OCI-LY7 (cell line): ENCODE results near the gene SETBP1. TPM values are rescaled to one million over a fixed set of nuclear protein-coding genes. Genes with fewer than 3 reads are reported as not detected.

ENCODE experiments used
- BruUV-seq: library from RNA; stranded (reverse); fragments of 400-500 nt; replicated peaks from 2 replicates; lab custom pipeline; 2021; lab: Mats Ljungman, UMichigan
- CTCF ChIA-PET: fragments of 300-600 bp; sonication (Branson Sonifier 250); formaldehyde crosslinking; loops from one replicate; lab custom pipeline; 2022; ENCODE audit warnings: antibody characterized with exemption; ENCODE audit not compliant: unreplicated experiment; lab: Charles Lee
- POLR2A ChIA-PET: fragments of 300-600 bp; sonication (Branson Sonifier 250); formaldehyde crosslinking; loops from one replicate; lab custom pipeline; 2022; ENCODE audit warnings: antibody characterized with exemption; lab: Charles Lee
- DNase-seq: peaks from one replicate; pipeline ENCODE4 v3.0.0-alpha.2; 2015; ENCODE audit warnings: low spot score
- H2AFZ ChIP-seq: fragments of 200-600 bp; sonication (generic), shearing (Covaris generic); 2 replicates; pipeline ENCODE4 v1.6.1; 2014; ENCODE audit warnings: mild to moderate bottlenecking, antibody characterized with exemption, low read length, moderate library complexity
- H3K27ac ChIP-seq: fragments of 200-600 bp; sonication (generic); 2 replicates; pipeline ENCODE4 v1.5.1; 2014; ENCODE audit warnings: mixed run types, low read depth, mild to moderate bottlenecking, moderate library complexity, low read length, inconsistent platforms; ENCODE audit not compliant: poor library complexity, severe bottlenecking
- H3K36me3 ChIP-seq: fragments of 200-600 bp; sonication (generic); 2 replicates; pipeline ENCODE4 v1.6.1; 2014; ENCODE audit warnings: mild to moderate bottlenecking, antibody characterized with exemption, low read length, moderate library complexity, mixed read lengths; ENCODE audit not compliant: insufficient read depth
- H3K4me1 ChIP-seq: fragments of 200-600 bp; sonication (generic); 2 replicates; pipeline ENCODE4 v1.5.1; 2014; ENCODE audit warnings: mild to moderate bottlenecking, low read length; ENCODE audit not compliant: insufficient read depth, poor library complexity, severe bottlenecking
- H3K4me2 ChIP-seq: fragments of 200-600 bp; sonication (generic); 2 replicates; pipeline ENCODE4 v1.6.1; 2014; ENCODE audit warnings: mild to moderate bottlenecking, low read length
- H3K4me3 ChIP-seq: fragments of 200-600 bp; sonication (generic); 2 replicates; pipeline ENCODE4 v1.5.1; 2014; ENCODE audit warnings: mild to moderate bottlenecking, low read depth, low read length; ENCODE audit not compliant: poor library complexity, severe bottlenecking
- H3K79me2 ChIP-seq: fragments of 200-600 bp; sonication (generic); 2 replicates; pipeline ENCODE4 v1.6.1; 2016; ENCODE audit warnings: low read depth, mild to moderate bottlenecking, low read length, moderate library complexity, mixed read lengths; ENCODE audit not compliant: insufficient read depth
- H3K9me2 ChIP-seq: fragments of 200-600 bp; sonication (generic); 2 replicates; pipeline ENCODE4 v1.6.1; 2016; ENCODE audit warnings: mild to moderate bottlenecking, low read length, mixed read lengths; ENCODE audit not compliant: insufficient read depth
- H3K9me3 ChIP-seq: fragments of 200-600 bp; sonication (generic); 2 replicates; pipeline ENCODE4 v1.6.1; 2014; ENCODE audit warnings: mild to moderate bottlenecking, mixed run types, low read length, mixed read lengths
- H4K20me1 ChIP-seq: fragments of 200-600 bp; sonication (generic); 2 replicates; pipeline ENCODE4 v1.6.1; 2014; ENCODE audit warnings: mild to moderate bottlenecking, antibody characterized with exemption, low read length, moderate library complexity, mixed read lengths; ENCODE audit not compliant: insufficient read depth
- EZH2phosphoT487 ChIP-seq: fragments of 200-600 bp; sonication (generic); IDR thresholded peaks from 2 replicates; pipeline ENCODE4 v1.6.1; 2018; ENCODE audit warnings: low read depth, borderline replicate concordance, mild to moderate bottlenecking, mixed run types, antibody characterized with exemption, low read length, moderate library complexity, mixed read lengths
- intact Hi-C: fragments of 100-400 bp; cut with micrococcal nuclease; formaldehyde crosslinking; loops from one replicate; pipeline ENCODE4 v1.10.0; 2022; ENCODE audit not compliant: unreplicated experiment
- total RNA-seq, 2 experiments: library from RNA; depleted of rRNA in 1 of 2; stranded (reverse); fragments of >200 nt in 1 of 2; shearing (Covaris generic) in 1 of 2; gene quantifications; 2 replicates each; pipeline ENCODE4 v1.2.3, GENCODE V29; 2014 to 2022
- TF ChIP-seq, protein P1 (sequence below): fragments of 200-600 bp; sonication (generic); conservative IDR thresholded peaks from 2 replicates; pipeline ENCODE4 v1.5.1; 2014; ENCODE audit warnings: mild to moderate bottlenecking, antibody characterized with exemption, low read length, moderate library complexity, mixed read lengths

Gene SETBP1
- total RNA-seq, 2 experiments from 2014 or later = 2.6 to 9.1 TPM

DNA sequence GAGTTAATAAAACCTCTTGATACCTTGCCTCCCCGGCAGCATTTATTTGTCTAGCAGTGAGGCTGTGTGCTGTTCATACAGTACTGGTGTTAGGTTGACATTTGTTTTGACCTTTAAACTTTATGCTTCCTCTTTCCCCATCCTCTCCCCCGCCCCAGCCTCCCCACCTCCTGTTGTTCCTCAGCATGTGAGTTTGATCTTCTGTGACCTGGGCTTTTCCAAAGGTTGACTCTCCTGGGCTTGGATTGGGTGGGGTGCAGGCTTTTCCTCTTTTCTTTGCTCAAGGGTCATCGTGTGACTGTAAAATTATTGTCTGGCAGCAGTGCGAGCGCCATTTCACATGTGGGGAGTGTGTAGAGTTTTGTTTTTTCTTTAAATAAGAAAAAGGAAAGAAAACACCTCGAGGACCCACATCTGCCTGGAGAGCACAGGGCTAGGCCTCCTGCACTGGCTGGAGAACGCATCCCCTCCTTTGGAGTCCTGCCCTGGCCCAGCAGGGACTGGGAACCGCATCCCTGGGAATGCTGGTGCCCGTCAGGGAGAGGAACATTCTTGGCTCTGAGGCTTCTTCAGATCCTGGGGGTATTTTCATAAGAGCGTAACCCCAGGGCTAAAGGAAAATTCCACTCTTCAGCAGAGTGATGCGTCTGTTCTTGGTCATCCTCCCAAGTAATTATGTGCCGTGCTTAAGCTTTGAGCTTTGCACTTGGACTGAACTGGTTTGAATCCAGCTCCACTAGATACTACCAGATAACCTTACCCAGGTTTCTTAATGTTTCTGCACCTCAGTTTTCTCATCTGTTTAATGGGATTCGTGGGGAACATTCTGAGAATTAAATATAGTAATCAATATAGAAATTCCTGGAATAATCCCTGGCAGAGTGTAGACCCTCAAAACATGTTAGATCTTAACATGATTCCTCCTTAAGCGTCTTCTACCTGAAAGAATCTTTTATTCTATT is 91.5 kb downstream of the SETBP1 start:
- no peak overlapping the region for H2AFZ ChIP-seq
- DNase-seq = no peak
- H3K9me2 ChIP-seq = no peaks in the 10 kb centered on the region
- ChIA-PET POLR2A (interaction anchor here (0.8 kb wide), 1 partner anchor 25 kb away, joined by 3 read pairs; no protein-coding TSS in a partner anchor), CTCF (no interaction called here)
- H3K9me3 ChIP-seq = no peaks in the 10 kb centered on the region
- H4K20me1 ChIP-seq = no peaks in the 10 kb centered on the region
- H3K79me2 ChIP-seq = no peaks in the 10 kb centered on the region
- no peak overlapping the region for H3K27ac ChIP-seq
- no peaks in the 10 kb centered on the region for H3K4me1 ChIP-seq
- intact Hi-C loops = no loop called here
- no TSS peak for BruUV-seq
- H3K4me3 ChIP-seq = no peak overlapping the region
- H3K36me3 ChIP-seq = no peaks in the 10 kb centered on the region
- TF ChIP-seq, protein P1, sequence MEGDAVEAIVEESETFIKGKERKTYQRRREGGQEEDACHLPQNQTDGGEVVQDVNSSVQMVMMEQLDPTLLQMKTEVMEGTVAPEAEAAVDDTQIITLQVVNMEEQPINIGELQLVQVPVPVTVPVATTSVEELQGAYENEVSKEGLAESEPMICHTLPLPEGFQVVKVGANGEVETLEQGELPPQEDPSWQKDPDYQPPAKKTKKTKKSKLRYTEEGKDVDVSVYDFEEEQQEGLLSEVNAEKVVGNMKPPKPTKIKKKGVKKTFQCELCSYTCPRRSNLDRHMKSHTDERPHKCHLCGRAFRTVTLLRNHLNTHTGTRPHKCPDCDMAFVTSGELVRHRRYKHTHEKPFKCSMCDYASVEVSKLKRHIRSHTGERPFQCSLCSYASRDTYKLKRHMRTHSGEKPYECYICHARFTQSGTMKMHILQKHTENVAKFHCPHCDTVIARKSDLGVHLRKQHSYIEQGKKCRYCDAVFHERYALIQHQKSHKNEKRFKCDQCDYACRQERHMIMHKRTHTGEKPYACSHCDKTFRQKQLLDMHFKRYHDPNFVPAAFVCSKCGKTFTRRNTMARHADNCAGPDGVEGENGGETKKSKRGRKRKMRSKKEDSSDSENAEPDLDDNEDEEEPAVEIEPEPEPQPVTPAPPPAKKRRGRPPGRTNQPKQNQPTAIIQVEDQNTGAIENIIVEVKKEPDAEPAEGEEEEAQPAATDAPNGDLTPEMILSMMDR = no peak
- no peak for TF ChIP-seq EZH2phosphoT487
- H3K4me2 ChIP-seq = no peak overlapping the region

DNA sequence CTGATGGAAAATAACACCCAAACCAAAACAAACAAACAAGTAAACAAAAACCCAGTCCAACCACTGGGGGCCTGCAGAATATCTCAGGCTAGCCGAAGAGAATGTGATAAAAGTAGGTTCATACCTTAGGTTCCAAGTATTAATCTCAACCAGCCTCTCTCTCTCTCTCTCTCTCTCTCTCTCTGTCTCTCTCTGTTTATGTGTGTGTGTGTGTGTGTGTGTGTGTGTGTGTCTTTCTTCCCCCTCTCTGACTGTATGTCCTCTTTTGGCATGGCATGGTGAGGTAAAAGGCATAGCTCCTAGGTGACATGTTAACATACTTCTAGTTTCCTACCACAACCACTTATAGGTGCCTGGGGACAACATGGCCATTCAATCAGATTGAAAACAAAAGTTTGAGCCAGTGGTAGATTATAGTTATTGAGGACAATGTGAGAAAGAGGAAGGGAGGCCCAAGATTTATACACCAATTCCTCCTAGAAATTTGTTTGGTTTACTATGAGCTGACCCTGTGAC is 93.0 kb downstream of the SETBP1 start:
- no peak for TF ChIP-seq EZH2phosphoT487
- TF ChIP-seq, protein P1 = no peak
- ChIA-PET CTCF (no interaction called here), POLR2A (interaction anchor here (0.7 kb wide), 1 partner anchor 1438 kb away, joined by 3 read pairs; no protein-coding TSS in a partner anchor)
- intact Hi-C loops = no loop called here
- no peak for DNase-seq
- H3K4me1 ChIP-seq = no peaks in the 10 kb centered on the region
- BruUV-seq = no TSS peak
- no peak overlapping the region for H2AFZ ChIP-seq
- no peaks in the 10 kb centered on the region for H3K9me3 ChIP-seq
- no peaks in the 10 kb centered on the region for H3K9me2 ChIP-seq
- H3K4me2 ChIP-seq = no peak overlapping the region
- no peak overlapping the region for H3K27ac ChIP-seq
- H3K4me3 ChIP-seq = no peak overlapping the region
- H3K36me3 ChIP-seq = no peaks in the 10 kb centered on the region
- H3K79me2 ChIP-seq = no peaks in the 10 kb centered on the region
- no peaks in the 10 kb centered on the region for H4K20me1 ChIP-seq

DNA sequence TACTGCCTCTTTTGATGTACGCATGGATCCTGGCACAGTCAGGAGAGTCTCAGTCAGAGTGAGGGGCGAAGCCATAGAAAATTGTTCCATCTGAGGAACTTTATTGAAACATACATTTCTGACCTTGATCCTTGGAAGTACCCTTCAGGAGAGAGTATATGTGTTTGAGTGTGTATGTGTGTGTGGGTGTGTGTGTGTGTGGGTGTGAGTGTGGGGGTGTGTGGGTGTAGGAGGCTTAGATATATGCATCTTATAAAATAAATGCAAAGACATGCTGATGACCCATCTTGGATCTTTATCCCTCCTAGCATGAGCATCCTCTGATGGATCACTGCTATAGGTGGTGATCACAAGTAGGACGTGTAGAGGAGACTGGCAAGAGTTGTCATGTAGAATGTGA is 93.5 kb downstream of the SETBP1 start:
- no peaks in the 10 kb centered on the region for H3K4me1 ChIP-seq
- TF ChIP-seq, protein P1 = no peak
- TF ChIP-seq EZH2phosphoT487 = no peak

More for the DNA sequence above, 93.5 kb downstream of the SETBP1 start:
- Histone ChIP-seq H3K79me2 (no peaks in the 10 kb centered on the region), H3K36me3 (no peaks in the 10 kb centered on the region), H2AFZ (no peak overlapping the region), H3K27ac (no peak overlapping the region), H3K4me3 (no peak overlapping the region), H3K9me3 (no peaks in the 10 kb centered on the region), H3K9me2 (no peaks in the 10 kb centered on the region), H3K4me2 (no peak overlapping the region), H4K20me1 (no peaks in the 10 kb centered on the region)
- no peak for DNase-seq
- ChIA-PET POLR2A (interaction anchor here (0.7 kb wide), 1 partner anchor 1437 kb away, joined by 3 read pairs; no protein-coding TSS in a partner anchor), CTCF (no interaction called here)
- intact Hi-C loops = no loop called here
- no TSS peak for BruUV-seq
